A549 (cell line): ENCODE results near the gene TSPAN18. TPM values are rescaled to one million over a fixed set of nuclear protein-coding genes. Genes with fewer than 3 reads are reported as not detected.

ENCODE experiments used
- ATAC-seq, 2 experiments: fragments of 200-7000 bp in 1 of 2; fragments of >200 bp in 1 of 2; cut with Nextera tagmentation in 1 of 2; cut with Tn5 transposase in 1 of 2; 3 replicates each; pipeline versions ENCODE4 v1.8.0 to v1.9.1; 2018 to 2020; ENCODE audit warnings: mild to moderate bottlenecking in 1 of 2, moderate library complexity in 1 of 2
- CTCF ChIA-PET: fragments of 300-600 bp; sonication (Branson Sonifier 250); formaldehyde crosslinking; extraction: SDS; loops from one replicate; lab custom pipeline; 2021; ENCODE audit warnings: antibody characterized with exemption, inconsistent platforms; lab: Yijun Ruan, JAX
- POLR2A ChIA-PET: fragments of 350-600 bp; formaldehyde crosslinking; extraction: SDS; loops from one replicate; lab custom pipeline; 2021; ENCODE audit warnings: antibody characterized with exemption, inconsistent platforms; lab: Yijun Ruan, JAX
- DNase-seq, 2 experiments: peaks; one replicate each; pipeline versions ENCODE4 v3.0.0 to v3.0.0-alpha.2; 2011 to 2016; ENCODE audit warnings: low read depth in 1 of 2, low spot score in 1 of 2
- FAIRE-seq: peaks from 2 replicates; lab custom pipeline; 2011; peaks lifted over from hg19 to GRCh38; lab: Jason Lieb, UNC
- H3K27ac ChIP-seq, 2 experiments: fragments of >200 bp; sonication (Bioruptor Twin); formaldehyde crosslinking; 3 replicates each; pipeline ENCODE4 v1.5.1; 2016 to 2017
- H3K4me1 ChIP-seq: fragments of >200 bp; sonication (Bioruptor Twin); formaldehyde crosslinking; 3 replicates; pipeline ENCODE4 v1.6.1; 2016
- H3K4me2 ChIP-seq: fragments of >200 bp; sonication (Bioruptor Twin); formaldehyde crosslinking; 3 replicates; pipeline ENCODE4 v1.6.1; 2016
- H3K4me3 ChIP-seq: fragments of >200 bp; sonication (Bioruptor Twin); formaldehyde crosslinking; 3 replicates; pipeline ENCODE4 v1.5.1; 2016
- H3K9me3 ChIP-seq: fragments of >200 bp; sonication (Bioruptor Twin); formaldehyde crosslinking; 3 replicates; pipeline ENCODE4 v1.6.1; 2016
- CBX8 ChIP-seq: fragments of 200-600 bp; sonication (generic); IDR thresholded peaks from 2 replicates; pipeline ENCODE4 v1.6.1; 2016
- CHD2 ChIP-seq: fragments of 150-350 bp; IDR thresholded peaks from 2 replicates; pipeline ENCODE4 v1.6.1; 2014; ENCODE audit warnings: low read length; ENCODE audit not compliant: partially characterized antibody
- EP300 ChIP-seq, 2 experiments: fragments of >200 bp; sonication (Bioruptor Twin); formaldehyde crosslinking; IDR thresholded peaks; 2 replicates in 1 of 2; 3 replicates in 1 of 2; pipeline ENCODE4 v1.6.1; 2016 to 2017
- ESRRA ChIP-seq: fragments of 150-350 bp; IDR thresholded peaks from 2 replicates; pipeline ENCODE4 v1.6.1; 2014; ENCODE audit warnings: mild to moderate bottlenecking, low read length, borderline replicate concordance
- HOXA7 ChIP-seq: fragments of 250-450 bp; sonication (Bioruptor Pico); IDR thresholded peaks from 2 replicates; pipeline ENCODE4 v1.5.0; 2020; ENCODE audit warnings: mild to moderate bottlenecking, moderate library complexity
- HOXB5 ChIP-seq: fragments of 250-450 bp; sonication (Bioruptor Pico); IDR thresholded peaks from 2 replicates; pipeline ENCODE4 v1.5.0; 2020; ENCODE audit warnings: mild to moderate bottlenecking, moderate library complexity
- KDM1A ChIP-seq: fragments of 200-600 bp; sonication (generic); IDR thresholded peaks from 2 replicates; pipeline ENCODE4 v1.6.1; 2016; ENCODE audit warnings: low read depth, mild to moderate bottlenecking
- KDM5A ChIP-seq: fragments of 200-600 bp; sonication (generic); IDR thresholded peaks from 2 replicates; pipeline ENCODE4 v1.6.1; 2016; ENCODE audit warnings: antibody characterized with exemption, mild to moderate bottlenecking
- MAFK ChIP-seq: fragments of 450-650 bp; IDR thresholded peaks from 2 replicates; pipeline ENCODE4 v1.6.1; 2014; ENCODE audit not compliant: partially characterized antibody
- MAZ ChIP-seq: fragments of 150-350 bp; IDR thresholded peaks from 2 replicates; pipeline ENCODE4 v1.6.1; 2014; ENCODE audit warnings: antibody characterized with exemption, low read depth, low read length, borderline replicate concordance
- NFE2L2 ChIP-seq: fragments of 150-350 bp; conservative IDR thresholded peaks from 2 replicates; pipeline ENCODE4 v1.6.1; 2014; ENCODE audit warnings: low read length
- NR3C1 ChIP-seq: fragments of >200 bp; sonication (Bioruptor Twin); formaldehyde crosslinking; IDR thresholded peaks from 3 replicates; pipeline ENCODE4 v1.6.1; 2017
- PBX3 ChIP-seq: IDR thresholded peaks from 2 replicates; pipeline ENCODE4 v1.6.1; 2012
- RAD21 ChIP-seq, 2 experiments: fragments of >200 bp in 1 of 2; sonication (Bioruptor Twin) in 1 of 2; formaldehyde crosslinking in 1 of 2; IDR thresholded peaks in 1 of 2; conservative IDR thresholded peaks in 1 of 2; 2 replicates in 1 of 2; 3 replicates in 1 of 2; pipeline ENCODE4 v1.6.1; 2012 to 2018; ENCODE audit warnings: inconsistent platforms in 1 of 2
- RCOR1 ChIP-seq: fragments of 150-350 bp; IDR thresholded peaks from 2 replicates; pipeline ENCODE4 v1.6.1; 2014; ENCODE audit warnings: antibody characterized with exemption, low read length, low read depth
- RNF2 ChIP-seq: fragments of 200-600 bp; sonication (generic); IDR thresholded peaks from 2 replicates; pipeline ENCODE4 v1.6.1; 2016; ENCODE audit warnings: low read depth, mild to moderate bottlenecking, antibody characterized with exemption, moderate library complexity, borderline replicate concordance
- SMC3 ChIP-seq: fragments of >200 bp; sonication (Bioruptor Twin); formaldehyde crosslinking; IDR thresholded peaks from 3 replicates; pipeline ENCODE4 v1.6.1; 2018; ENCODE audit warnings: inconsistent platforms
- SREBF2 ChIP-seq: fragments of 450-650 bp; IDR thresholded peaks from 2 replicates; pipeline ENCODE4 v1.6.1; 2014; ENCODE audit warnings: mild to moderate bottlenecking, moderate library complexity
- ZC3H11A ChIP-seq: fragments of 450-650 bp; IDR thresholded peaks from 2 replicates; pipeline ENCODE4 v1.6.1; 2014; ENCODE audit warnings: antibody characterized with exemption, mild to moderate bottlenecking
- WGBS: methylation state at CpG from one replicate; pipeline ENCODE4 v1.1.6; 2017; ENCODE audit errors: missing lambda C conversion rate; 5-methylcytosine and 5-hydroxymethylcytosine counted together
- polyA plus RNA-seq, 4 experiments: library from polyadenylated mRNA; depleted of rRNA in 3 of 4; stranded (reverse); fragments of >200 nt; fragmentation: RNase III in 1 of 4; extraction: RNeasy Plus Mini Kit Qiagen cat#74134 plus additional on column Dnase treatment in 1 of 4; gene quantifications; 2 replicates in 3 of 4; 3 replicates in 1 of 4; pipeline ENCODE4 v1.2.3, GENCODE V29; 2011 to 2017
- TF ChIP-seq, protein P1 (sequence below): fragments of 150-350 bp; IDR thresholded peaks from 2 replicates; pipeline ENCODE4 v1.6.1; 2014; ENCODE audit warnings: low read depth, mild to moderate bottlenecking, low read length
- TF ChIP-seq, protein P2 (sequence below): fragments of 250-450 bp; sonication (Bioruptor Pico); IDR thresholded peaks from 2 replicates; pipeline ENCODE4 v1.5.0; 2020; ENCODE audit warnings: low read depth, mild to moderate bottlenecking, moderate library complexity
- TF ChIP-seq, protein P3 (sequence below): IDR thresholded peaks from 2 replicates; pipeline ENCODE4 v1.6.1; 2012; ENCODE audit warnings: low read depth, borderline replicate concordance

TSPAN18 gene
- polyA plus RNA-seq, 2 of the 4 experiments (the other 2 are of a cell fraction) = 0.81 to 4.5 TPM

DNA sequence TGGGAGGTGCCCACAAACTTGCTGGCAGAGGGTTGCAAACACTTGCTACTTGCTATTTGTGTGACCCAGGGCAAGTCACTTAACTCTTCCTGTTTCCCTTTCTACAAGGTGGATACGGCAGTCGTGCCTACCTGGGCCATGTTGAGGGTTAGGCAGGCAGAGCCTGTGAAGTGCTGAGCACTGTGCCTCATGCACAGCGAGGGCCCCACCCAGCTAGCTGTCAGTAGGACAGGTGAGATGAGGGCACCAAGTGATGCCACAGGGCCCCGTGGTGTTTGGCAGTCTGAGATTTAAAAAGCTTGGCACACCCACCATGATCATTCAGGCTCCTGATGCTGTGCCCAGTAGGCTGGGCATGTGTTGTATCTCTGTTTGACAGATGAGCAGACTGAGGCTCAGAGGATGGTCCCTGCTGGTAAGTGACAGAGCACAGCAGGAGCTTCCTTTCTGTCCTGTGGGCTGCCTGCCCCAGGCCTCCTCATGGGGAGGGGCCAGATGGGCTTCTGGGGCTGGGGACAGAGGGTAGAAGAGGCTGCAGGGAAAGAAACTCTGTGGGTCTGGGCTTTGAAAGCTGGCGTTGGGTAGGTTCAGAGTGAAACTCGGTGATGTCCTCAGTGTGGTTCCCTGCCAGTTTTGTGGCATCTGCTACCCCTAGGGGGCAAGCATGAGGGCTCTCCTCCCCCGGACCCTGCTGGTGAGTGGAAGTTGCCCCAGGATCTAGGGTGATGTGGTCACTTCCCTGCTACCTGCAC lies 59.3 kb downstream of the TSPAN18 start:
- Histone ChIP-seq H3K4me1 (peaks cover 2% of the 10 kb centered on the region; the same call in 1 of the 3 replicates), H3K4me2 (no peak overlapping the region), H3K4me3 (no peak overlapping the region), H3K9me3 (no peaks in the 10 kb centered on the region), H3K27ac (0 out of 6 replicates have a peak overlapping the region, but pooled peaks of 1 of the 2 experiments have one; percentile 20)
- no peak for FAIRE-seq
- DNase-seq = peak; percentile 14 to 43
- peak; percentile 76 to 91; a peak in 5 of 6 replicates for ATAC-seq
- ChIA-PET CTCF (interaction anchor here (0.7 to 3.4 kb wide), 21 partner anchors 9 to 165 kb away, joined by 3 to 27 read pairs (median 4); no protein-coding TSS in a partner anchor), POLR2A (no interaction called here)
- peak in 1 of 2 experiments; percentile 43; a peak in 2 of 5 replicates for TF ChIP-seq RAD21 (conservative IDR thresholded peaks at IDR 0.05 in 1 of 2, IDR thresholded peaks at IDR 0.05 in 1 of 2)
- TF ChIP-seq, protein P1, sequence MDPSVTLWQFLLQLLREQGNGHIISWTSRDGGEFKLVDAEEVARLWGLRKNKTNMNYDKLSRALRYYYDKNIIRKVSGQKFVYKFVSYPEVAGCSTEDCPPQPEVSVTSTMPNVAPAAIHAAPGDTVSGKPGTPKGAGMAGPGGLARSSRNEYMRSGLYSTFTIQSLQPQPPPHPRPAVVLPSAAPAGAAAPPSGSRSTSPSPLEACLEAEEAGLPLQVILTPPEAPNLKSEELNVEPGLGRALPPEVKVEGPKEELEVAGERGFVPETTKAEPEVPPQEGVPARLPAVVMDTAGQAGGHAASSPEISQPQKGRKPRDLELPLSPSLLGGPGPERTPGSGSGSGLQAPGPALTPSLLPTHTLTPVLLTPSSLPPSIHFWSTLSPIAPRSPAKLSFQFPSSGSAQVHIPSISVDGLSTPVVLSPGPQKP = no peak
- no peak for TF ChIP-seq KDM5A
- 0 out of 3 replicates have a peak, but pooled peaks have one; percentile 10 for TF ChIP-seq SMC3
- no peak for TF ChIP-seq RNF2
- TF ChIP-seq HOXA7 (CRISPR knock-in tag) = no peak
- no peak for TF ChIP-seq CHD2
- no peak for TF ChIP-seq ESRRA
- WGBS = 33% methylated on average over 7 of the region's 7 CpGs

DNA sequence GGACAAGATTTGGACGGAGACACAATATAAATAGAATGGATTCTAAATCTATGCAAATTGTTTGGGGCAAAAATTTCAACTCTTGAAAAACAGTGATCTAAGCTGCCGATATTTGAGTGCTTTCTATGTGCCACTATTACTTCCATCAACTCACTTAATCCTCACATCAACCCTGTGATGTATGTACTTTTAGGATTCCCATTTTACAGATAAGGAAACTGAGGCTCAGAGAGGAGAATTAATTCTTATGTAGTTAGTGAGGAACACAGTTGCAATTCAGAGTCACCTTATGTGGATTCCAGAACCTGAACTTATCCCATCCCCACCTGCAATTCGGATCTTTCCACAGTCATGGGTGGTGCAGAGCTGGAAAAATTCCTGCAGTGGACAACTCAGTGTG lies 60.3 kb downstream of the TSPAN18 start:
- TF ChIP-seq CHD2 (no peak), RAD21 (conservative IDR thresholded peaks at IDR 0.05 in 1 of 2, IDR thresholded peaks at IDR 0.05 in 1 of 2) (no peak), NFE2L2 (no peak), NR3C1 (no peak), KDM1A (no peak), MAZ (no peak), HOXB5 (CRISPR knock-in tag) (no peak), PBX3 (no peak), ESRRA (no peak), SREBF2 (no peak), EP300 (IDR thresholded peaks at IDR 0.05) (no peak), MAFK (no peak), RCOR1 (no peak), ZC3H11A (no peak), CBX8 (no peak), RNF2 (no peak)
- TF ChIP-seq, protein P1 = no peak
- TF ChIP-seq, protein P2, sequence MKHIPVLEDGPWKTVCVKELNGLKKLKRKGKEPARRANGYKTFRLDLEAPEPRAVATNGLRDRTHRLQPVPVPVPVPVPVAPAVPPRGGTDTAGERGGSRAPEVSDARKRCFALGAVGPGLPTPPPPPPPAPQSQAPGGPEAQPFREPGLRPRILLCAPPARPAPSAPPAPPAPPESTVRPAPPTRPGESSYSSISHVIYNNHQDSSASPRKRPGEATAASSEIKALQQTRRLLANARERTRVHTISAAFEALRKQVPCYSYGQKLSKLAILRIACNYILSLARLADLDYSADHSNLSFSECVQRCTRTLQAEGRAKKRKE = no peak
- TF ChIP-seq, protein P3, sequence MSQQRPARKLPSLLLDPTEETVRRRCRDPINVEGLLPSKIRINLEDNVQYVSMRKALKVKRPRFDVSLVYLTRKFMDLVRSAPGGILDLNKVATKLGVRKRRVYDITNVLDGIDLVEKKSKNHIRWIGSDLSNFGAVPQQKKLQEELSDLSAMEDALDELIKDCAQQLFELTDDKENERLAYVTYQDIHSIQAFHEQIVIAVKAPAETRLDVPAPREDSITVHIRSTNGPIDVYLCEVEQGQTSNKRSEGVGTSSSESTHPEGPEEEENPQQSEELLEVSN = no peak
- TF ChIP-seq, all 56 proteins: peak for 0
- WGBS = 69% methylated on average over 3 of the region's 3 CpGs
- no peaks in the 10 kb centered on the region for H3K9me3 ChIP-seq
- ATAC-seq = no peak
- ChIA-PET CTCF (interaction anchor here (0.7 to 3.9 kb wide), 10 partner anchors 11 to 140 kb away, joined by 3 to 39 read pairs (median 4); no protein-coding TSS in a partner anchor), POLR2A (no interaction called here)
- no peak for FAIRE-seq
- DNase-seq = no peak
- H3K27ac ChIP-seq = no peak overlapping the region
- no peak overlapping the region for H3K4me2 ChIP-seq
- H3K4me3 ChIP-seq = no peak overlapping the region
- H3K4me1 ChIP-seq = no peaks in the 10 kb centered on the region
